ENCODE measurements around the gene SLC4A1.

The SLC4A1 gene

DNA sequence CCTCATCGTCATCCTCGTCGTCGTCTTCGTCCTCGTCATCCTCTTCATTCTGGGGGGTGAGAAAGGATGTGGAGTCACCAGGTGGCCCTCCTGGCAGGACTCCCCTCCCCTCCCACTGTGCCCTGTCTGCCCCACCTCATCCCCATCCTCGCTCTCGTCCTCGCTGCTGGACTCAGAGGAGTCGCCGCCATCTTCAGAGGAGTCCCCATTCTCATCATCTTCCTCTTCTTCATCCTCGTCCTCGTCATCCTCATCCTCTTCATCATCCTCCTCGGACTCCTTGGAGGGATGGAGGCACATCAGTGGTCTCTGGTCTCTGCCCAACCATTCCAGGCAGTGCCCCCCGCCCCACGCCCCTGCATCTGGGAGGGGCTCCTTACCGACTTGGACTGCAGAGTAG is 60.6 kb downstream of the SLC4A1 start:
- in situ Hi-C loops (cut with MboI; ENCODE audit: low sequenced_read_pairs) = no loop called here

DNA sequence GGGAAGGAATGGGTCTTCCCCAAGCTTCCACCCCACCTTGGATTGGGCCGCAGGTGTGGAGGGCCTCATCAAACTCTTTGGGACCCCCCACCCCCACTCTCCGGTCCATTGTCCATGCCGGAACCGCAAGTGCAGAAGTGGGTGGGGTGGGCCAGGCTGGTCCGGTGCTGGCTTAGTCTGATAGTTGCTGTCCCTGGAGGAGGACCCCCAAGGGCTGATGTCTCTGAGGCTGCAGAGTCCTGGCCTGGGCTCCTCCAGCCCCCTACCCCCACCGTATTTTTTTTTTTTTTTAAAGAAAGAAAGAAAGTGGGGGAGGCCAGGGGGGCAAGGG is 61.1 kb downstream of the SLC4A1 start:
- in situ Hi-C loops (cut with MboI; ENCODE audit: low sequenced_read_pairs) = no loop called here

GRCh38 chr17:44205962-44206824 is 61.7 kb downstream of the SLC4A1 start:
- in situ Hi-C loops (cut with MboI; ENCODE audit: low sequenced_read_pairs) = no loop called here

DNA sequence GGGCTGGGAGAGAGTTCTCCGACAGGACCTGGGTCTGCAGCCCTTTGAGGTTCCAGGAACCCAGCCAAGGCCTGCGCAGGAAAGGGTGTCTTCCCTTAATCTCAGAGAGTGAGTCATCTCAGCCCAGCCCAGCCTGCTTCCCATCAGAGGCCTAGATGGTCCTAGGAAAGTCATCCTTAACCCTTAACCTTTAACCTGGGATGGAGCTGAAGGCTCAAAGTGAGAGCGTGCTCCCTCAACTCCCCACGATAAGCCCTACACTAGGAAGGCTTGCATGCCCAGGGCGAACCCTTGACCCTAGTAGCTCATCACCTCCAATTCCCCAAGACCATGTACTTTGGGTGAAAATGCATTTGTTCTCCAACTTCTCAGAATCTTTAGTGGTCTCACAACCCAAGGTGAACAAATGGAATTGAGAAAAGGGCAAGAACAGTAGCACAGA is 63.5 kb downstream of the SLC4A1 start:
- in situ Hi-C loops (cut with MboI; ENCODE audit: low sequenced_read_pairs) = no loop called here

- in situ Hi-C loops (cut with MboI; ENCODE audit: low sequenced_read_pairs) = no loop called here
These were observed 64.0 kb downstream of the SLC4A1 start for GRCh38 chr17:44203731-44204440.

DNA sequence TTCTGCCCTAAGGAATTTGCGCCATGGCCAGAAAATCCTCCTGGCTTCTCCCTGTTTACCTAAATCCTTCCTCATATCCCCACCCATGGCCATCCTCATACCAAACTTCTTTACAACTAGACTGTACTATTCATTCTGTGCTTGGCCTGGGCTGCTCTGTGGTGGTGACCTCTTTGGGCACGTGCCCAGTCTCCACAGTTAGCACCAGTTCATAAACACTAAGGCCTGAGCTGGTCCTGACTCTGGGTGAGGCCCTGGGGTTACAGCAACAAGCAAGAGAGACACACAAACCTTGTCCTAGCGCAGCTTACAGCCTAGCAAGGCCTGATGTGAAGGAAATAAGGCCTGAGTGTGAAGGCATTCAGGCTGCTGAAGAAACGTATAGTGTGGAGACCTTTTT is 65.2 kb downstream of the SLC4A1 start:
- in situ Hi-C loops (cut with MboI; ENCODE audit: low sequenced_read_pairs) = no loop called here

GRCh38 chr17:44200478-44201155 is 67.3 kb downstream of the SLC4A1 start:
- in situ Hi-C loops (cut with MboI; ENCODE audit: low sequenced_read_pairs) = no loop called here

DNA sequence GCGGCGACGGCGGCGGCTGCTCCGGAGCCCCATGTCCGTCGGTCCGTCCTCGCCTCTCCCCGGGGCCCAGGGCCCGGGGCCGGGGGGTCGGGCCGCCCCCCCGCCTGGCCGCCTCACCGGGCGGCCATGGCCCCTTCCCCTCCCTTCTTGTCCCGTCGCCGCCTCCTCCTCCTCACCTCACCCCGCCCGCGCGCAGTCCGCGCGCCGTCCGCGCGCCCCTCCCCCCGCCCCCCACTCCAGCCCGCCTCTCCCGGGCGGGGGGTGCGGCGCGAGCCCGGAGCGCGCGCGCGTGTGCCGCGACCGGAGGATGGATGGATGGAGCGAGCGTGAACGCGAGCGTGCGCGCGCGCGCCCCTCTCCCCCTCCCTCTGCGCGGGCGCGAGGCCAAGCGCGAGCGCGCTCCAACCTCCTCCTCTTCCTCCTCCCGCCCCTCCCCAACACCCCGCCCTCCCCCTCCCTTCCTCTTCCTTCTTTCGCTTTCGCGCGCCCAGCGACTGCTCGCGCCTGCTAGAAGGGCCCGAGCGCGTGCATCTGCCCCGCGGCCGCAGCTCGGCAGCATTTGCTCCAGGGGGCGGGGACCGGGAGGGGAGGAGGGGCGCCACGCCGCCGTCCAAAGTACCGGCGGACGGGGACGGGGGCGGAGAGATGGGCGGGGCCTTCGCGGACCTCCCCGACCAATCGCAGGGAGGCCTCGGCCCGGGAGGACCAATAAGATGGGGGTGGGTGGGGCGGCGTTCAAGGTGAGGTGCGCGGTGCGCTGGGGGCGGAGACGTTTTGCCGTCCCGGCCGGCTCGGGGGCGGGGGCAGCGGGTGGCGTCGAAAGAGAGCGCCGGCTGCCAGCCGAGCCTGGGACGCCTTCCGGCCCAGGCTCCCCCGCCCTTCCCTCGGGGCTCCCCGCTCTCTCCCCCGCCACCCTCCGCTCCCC is 68.1 kb downstream of the SLC4A1 start, which contains the start of gene ATXN7L3:
ATXN7L3 (minus strand) TSS at position 332 of the 925 bp plus-strand sequence. CDS start 1,814 bp downstream, outside the sequence.
- in situ Hi-C loops (cut with MboI; ENCODE audit: low sequenced_read_pairs) = no loop called here

DNA sequence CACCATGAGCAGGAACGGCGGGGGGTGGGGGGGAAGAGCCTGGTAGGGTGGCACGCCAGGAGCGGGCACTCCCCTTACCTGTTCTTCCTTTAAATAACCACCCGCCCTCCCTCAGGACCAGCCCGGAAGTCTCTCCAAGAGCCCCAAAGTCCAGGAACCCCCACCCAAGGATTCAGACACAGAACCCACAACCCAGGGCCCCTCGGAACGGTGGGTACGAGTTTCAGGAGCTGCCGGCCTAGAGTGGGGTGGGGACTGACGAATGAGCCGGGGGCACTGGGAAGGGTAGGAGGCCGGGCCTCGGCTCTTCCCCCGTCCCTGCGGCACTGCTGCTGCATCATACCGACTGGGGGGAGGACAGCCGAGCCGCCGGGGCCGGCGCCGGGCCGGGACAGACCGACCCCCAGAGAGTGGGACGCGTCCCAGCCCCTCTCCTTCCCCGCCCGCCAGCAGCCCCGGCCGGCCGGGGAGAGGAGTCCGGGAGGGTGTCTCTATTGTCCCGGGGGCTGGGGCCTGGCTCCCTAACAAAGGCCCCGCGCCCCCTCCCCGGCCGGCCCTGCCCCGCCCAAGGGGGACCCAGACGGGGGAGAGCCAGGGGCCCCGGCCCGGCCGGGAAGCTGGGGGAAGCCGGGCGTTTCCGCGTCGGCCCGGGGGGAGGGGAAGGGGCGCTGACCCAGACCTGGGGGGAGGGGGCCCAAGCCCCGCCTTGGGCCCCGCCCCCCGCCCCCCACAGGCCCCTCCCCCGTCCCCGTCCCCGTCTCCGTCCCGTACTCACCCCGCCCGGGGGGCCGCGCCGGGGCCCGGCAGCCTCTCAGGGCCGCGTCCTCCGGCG is 69.0 kb downstream of the SLC4A1 start:
- in situ Hi-C loops (cut with MboI; ENCODE audit: low sequenced_read_pairs) = no loop called here

All from hTERT RPE-1 (cell line).